Upper lobe of right lung (tissue), 1 donor: ENCODE results near the gene STRBP. TPM values are rescaled to one million over a fixed set of nuclear protein-coding genes. Genes with fewer than 3 reads are reported as not detected.

Experiments
- ATAC-seq: fragments of 200-7000 bp; cut with Tn5 transposase; one replicate; pipeline ENCODE4 v1.9.1; 2020; ENCODE audit warnings: mild to moderate bottlenecking, moderate library complexity
- DNase-seq: peaks from one replicate; pipeline ENCODE4 v3.0.0-alpha.2; 2020
- H3K27ac ChIP-seq: fragments of 200-600 bp; one replicate; pipeline ENCODE4 v1.8.0; 2022
- H3K27me3 ChIP-seq: fragments of 200-600 bp; one replicate; pipeline ENCODE4 v1.8.0; 2022; ENCODE audit warnings: mild to moderate bottlenecking
- H3K36me3 ChIP-seq: fragments of 200-600 bp; one replicate; pipeline ENCODE4 v1.8.0; 2022
- H3K4me1 ChIP-seq: fragments of 200-600 bp; one replicate; pipeline ENCODE4 v1.8.0; 2022
- H3K4me3 ChIP-seq: fragments of 200-600 bp; one replicate; pipeline ENCODE4 v1.8.0; 2022; ENCODE audit warnings: mild to moderate bottlenecking
- H3K9me3 ChIP-seq: fragments of 200-600 bp; one replicate; pipeline ENCODE4 v1.8.0; 2022
- CTCF ChIP-seq: fragments of 200-600 bp; IDR thresholded peaks from one replicate; pipeline ENCODE4 v1.8.0; 2022; ENCODE audit warnings: antibody characterized with exemption
- intact Hi-C: fragments of 100-400 bp; cut with DNase I; formaldehyde crosslinking; loops from one replicate; pipeline ENCODE4 v1.11.0; 2022
- total RNA-seq: library from RNA; stranded (reverse); fragmentation: NEBNext Ultra II Directional; extraction: Animal tissue kit (Norgen Biotek cat#: 25700); gene quantifications from one replicate; pipeline ENCODE4 v1.2.1, GENCODE V29; 2021
- donor health status: DM: no; HTN: yes; CAD: no; lungs with severe emphysema.

Gene STRBP
- total RNA-seq, 1 donor from 2014 or later: 24.7 TPM

- H3K36me3 ChIP-seq: no peaks in the 10 kb centered on the region
- no peaks in the 10 kb centered on the region for H3K9me3 ChIP-seq
- intact Hi-C loops: no loop called here
- H3K27me3 ChIP-seq: no peaks in the 10 kb centered on the region
- TF ChIP-seq CTCF: no peak
- H3K4me1 ChIP-seq: no peaks in the 10 kb centered on the region
- H3K27ac ChIP-seq: no peak overlapping the region
- ATAC-seq (no peak), DNase-seq (peak; percentile 15)
- no peak overlapping the region for H3K4me3 ChIP-seq
Measured at GRCh38 chr9:123311250-123311752, 42.9 kb upstream of the STRBP start.

GRCh38 chr9:123310551-123311249, 42.3 kb upstream of the STRBP start:
- DNase-seq: no peak
- intact Hi-C loops: no loop called here
- H3K36me3 ChIP-seq: no peaks in the 10 kb centered on the region
- ATAC-seq: no peak
- no peaks in the 10 kb centered on the region for H3K9me3 ChIP-seq
- H3K4me1 ChIP-seq: no peaks in the 10 kb centered on the region
- TF ChIP-seq CTCF: no peak
- H3K4me3 ChIP-seq: no peak overlapping the region
- H3K27ac ChIP-seq: no peak overlapping the region
- H3K27me3 ChIP-seq: no peaks in the 10 kb centered on the region

GRCh38 chr9:123309611-123310010, 41.2 kb upstream of the STRBP start:
- Histone ChIP-seq H3K4me3 (no peak overlapping the region), H3K36me3 (no peaks in the 10 kb centered on the region), H3K27me3 (no peaks in the 10 kb centered on the region), H3K4me1 (no peaks in the 10 kb centered on the region), H3K9me3 (no peaks in the 10 kb centered on the region), H3K27ac (no peak overlapping the region)
- DNase-seq (no peak), ATAC-seq (no peak)
- TF ChIP-seq CTCF: no peak
- intact Hi-C loops: no loop called here

- no peak for TF ChIP-seq CTCF
- no peaks in the 10 kb centered on the region for H3K36me3 ChIP-seq
- no peak overlapping the region for H3K27ac ChIP-seq
- no peak overlapping the region for H3K4me3 ChIP-seq
- ATAC-seq (no peak), DNase-seq (peak; percentile 12)
- H3K9me3 ChIP-seq: no peaks in the 10 kb centered on the region
- intact Hi-C loops: no loop called here
- H3K4me1 ChIP-seq: no peaks in the 10 kb centered on the region
- no peaks in the 10 kb centered on the region for H3K27me3 ChIP-seq
Measured at GRCh38 chr9:123305879-123306278, 37.5 kb upstream of the STRBP start.

GRCh38 chr9:123304340-123304691, 35.9 kb upstream of the STRBP start:
- no peak for TF ChIP-seq CTCF
- no peaks in the 10 kb centered on the region for H3K27me3 ChIP-seq
- ATAC-seq (no peak), DNase-seq (no peak)
- no peak overlapping the region for H3K4me3 ChIP-seq
- H3K36me3 ChIP-seq: no peaks in the 10 kb centered on the region
- no peaks in the 10 kb centered on the region for H3K9me3 ChIP-seq
- H3K4me1 ChIP-seq: no peaks in the 10 kb centered on the region
- intact Hi-C loops: no loop called here
- no peak overlapping the region for H3K27ac ChIP-seq
